AML-193 (cell line): ENCODE data around the gene IZUMO1.
"Not testable (repeated sequence)": the region's sequence is repeated elsewhere in the genome, so short reads cannot be mapped to it uniquely, and the experiment has no call there.

ENCODE experiments used
- DNase-seq, 2 experiments: peaks; one replicate each; lab custom pipeline; 2025; lab: John Stamatoyannopoulos, UW

The IZUMO1 gene

DNA sequence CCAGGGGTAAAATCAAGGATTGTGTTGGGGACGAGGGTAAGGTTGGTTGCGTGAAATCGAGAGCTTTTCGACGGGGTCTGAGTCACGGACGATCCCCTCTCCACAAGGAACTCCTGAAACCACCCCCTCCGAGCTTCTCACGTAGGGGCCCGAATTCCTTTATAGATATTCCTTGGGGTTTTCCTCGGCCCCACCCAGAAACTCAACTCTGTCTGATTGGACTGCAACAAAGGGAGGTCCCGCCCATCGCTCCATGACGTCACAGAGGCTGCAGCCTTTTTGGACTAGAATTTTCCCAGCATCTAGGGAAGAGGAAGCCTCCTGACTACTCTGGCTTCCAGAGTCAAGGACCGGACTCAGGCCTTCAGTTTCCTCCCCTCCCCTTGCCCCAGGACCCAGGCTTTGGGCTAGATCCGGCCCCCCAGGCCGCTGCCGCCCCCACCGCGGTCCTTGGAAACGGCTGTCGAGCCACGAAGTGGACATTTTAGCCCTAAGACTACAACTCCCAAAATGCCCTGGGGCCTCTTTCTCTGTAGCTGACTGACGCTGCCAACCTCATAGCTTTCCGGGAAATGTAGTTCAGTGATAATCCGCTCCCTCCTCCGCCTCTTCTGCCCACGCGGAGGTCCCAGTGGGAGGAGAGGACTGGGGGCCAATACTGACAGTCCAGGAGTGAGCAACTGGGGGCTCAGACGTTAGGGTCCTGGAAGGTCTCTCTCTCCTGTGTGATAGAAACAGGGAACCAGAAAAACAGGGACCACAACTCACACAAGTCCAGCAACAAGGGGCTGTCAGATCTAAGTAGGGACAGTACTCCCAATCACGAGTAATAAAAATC, at the start of gene IZUMO1:
TSS of gene IZUMO1 (minus strand) at position 172 of the 838 bp plus-strand sequence. CDS start 1,050 bp downstream, outside the sequence.
- no peak for DNase-seq

DNA sequence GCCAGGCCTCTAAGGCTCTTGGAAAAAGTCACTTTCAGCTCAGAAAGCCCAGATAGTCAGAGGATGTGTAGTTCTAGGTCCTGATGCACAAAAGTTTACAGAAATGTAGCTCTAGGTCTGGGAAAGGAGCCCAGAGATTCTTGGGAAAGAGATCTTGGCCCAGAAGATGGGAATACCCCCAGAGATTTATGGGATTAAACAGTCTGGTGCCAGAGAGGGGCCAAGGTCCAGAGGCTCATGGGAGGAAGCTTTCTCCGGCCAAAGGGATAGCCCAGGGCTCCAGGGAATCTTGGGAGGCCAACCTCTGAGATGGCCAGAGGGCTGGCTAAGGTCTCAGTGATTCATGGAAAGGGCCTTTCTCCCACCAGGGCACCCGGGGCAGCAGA, 49.0 kb upstream of the IZUMO1 start:
- no peak for DNase-seq

GRCh38 chr19:48795055-48795684, 48.5 kb upstream of the IZUMO1 start:
- DNase-seq, result peak; percentile 52 to 62

GRCh38 chr19:48794291-48794690, 47.6 kb upstream of the IZUMO1 start:
- DNase-seq, result no peak

DNA sequence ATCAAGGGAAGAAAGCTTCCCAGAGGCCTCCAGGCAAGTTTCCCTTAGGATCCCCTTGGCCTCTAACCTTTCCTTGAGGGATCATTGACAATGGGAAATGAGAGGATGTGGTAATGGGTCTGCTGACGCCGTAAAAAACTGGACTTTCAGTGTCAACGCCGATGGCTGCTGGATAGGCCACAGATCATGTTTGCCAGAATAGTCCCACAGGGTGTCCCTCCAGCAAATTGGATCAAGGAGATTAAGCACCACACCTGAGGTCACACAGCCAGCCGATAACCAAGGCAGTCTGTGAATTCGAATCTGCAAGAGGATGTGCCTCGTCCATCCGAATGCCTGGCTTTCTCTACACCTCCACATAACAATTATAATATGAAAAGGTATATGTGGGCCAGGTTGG, 46.6 kb upstream of the IZUMO1 start:
- DNase-seq, result no peak

DNA sequence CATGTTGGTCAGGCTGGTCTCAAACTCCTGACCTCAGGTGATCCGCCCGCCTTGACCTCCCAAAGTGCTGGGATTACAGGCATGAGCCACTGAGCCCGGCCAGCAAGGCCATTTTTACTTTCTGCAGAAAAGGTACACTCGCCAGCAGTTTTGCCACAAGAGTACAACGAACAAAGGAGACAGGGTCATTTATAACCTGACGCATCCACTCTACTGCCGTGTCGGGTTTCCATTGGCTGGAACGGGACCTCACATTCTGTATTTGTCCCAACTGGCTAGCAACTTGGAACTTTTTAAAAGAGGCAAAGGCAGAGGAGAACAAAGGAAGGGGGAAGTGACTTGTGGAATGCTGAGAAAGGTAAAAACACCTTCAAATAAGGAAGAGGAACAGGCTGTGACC, 40.6 kb upstream of the IZUMO1 start:
- DNase-seq, result not testable (repeated sequence)

DNA sequence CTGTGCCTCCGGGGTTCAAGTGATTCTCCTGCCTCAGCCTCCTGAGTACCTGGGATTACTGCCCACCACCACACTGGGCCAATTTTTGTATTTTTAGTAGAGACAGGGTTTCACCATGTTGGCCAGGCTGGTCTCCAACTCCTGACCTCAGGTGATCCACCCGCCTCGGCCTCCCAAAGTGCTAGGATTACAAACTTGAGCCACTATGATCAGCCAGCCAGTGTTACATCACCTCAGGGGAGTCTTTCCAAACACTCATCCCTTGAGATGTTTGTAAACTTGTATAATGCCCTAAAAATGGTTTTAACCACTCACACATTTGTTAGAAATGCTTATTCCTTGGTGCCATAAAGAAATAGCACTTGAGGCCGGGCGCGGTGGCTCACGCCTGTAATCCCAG, 39.7 kb upstream of the IZUMO1 start:
- not testable (repeated sequence) for DNase-seq

GRCh38 chr19:48784527-48784926, 37.8 kb upstream of the IZUMO1 start:
- DNase-seq, result no peak

- no peak for DNase-seq
Measured at GRCh38 chr19:48780631-48781391, 34.1 kb upstream of the IZUMO1 start.

- no peak for DNase-seq
Measured at GRCh38 chr19:48779636-48780035, 32.9 kb upstream of the IZUMO1 start.

GRCh38 chr19:48777720-48778119, 31.0 kb upstream of the IZUMO1 start:
- no peak for DNase-seq

GRCh38 chr19:48777139-48777538, 30.4 kb upstream of the IZUMO1 start:
- no peak for DNase-seq

DNA sequence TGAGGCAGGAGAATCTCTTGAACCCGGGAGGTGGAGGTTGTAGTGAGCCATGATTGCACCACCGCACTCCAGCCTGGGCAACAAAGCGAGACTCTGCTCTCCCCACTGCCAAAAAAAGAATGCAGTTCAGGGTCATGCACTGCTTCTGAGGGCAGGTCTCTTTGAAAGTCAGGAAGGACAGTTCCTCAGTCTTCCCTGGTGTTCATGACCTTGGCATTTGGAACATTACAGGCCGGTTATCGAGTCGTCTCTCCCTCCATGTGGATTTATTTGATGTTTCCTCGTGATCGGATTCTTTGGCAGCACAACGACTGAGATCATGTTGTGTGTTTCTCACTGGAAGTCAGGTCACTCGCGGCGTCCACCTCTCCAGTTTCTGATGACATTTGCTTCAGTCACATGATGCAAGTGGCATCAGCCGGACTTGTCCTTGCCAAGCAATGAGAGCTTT, 25.8 kb upstream of the IZUMO1 start:
- no peak for DNase-seq

DNA sequence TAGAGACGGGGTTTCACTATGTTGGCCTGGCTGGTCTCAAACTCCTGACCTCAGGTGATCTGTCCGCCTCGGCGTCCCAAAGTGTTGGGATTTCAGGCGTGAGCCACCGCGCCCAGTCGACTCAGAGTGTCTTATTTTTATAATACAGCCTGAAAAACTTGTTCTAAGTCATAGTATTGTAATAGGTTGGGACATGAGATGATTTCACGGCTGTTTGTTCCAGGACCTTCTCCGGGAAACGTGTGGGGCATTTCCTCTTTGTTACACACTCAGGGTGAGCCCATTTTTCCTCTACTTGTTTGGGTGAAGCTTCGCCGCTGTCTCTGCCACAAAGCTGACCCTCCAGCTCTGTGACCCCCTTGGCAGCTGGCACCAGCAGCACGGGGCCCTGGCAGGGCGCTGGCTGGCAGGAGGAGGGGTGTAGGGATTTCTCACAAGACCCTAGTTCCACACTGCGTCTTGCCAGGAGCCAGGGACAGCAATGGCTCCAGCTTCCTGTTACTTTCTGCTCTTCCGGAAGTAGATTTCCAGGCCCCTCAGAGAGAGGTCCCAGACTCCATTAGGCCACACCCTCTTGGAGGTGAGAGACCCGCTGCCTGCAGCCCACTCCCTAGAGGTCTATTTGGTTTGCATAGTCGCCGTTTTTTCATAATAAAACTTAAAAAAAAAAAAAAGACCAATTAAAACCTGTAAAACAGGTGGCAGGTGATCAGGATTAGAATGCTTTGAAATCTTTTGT, 24.2 kb upstream of the IZUMO1 start:
- no peak for DNase-seq

DNA sequence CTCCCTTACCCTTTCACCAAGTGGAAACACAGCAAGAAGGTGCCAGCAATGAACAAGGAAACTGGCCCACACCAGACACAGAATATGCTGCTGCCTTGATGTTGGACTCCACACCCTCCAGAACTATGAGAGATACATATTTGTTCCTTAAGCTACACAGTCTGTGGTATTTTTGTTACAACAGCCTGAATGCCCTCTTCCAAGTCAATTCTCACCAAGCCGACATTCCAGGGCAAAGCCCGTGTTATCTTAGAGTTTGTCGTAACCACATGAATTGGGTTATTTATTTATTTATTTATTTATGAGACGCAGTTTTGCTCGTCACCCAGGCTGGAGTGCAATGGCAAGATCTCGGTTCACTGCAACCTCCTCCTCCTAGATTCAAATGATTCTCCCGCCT, 23.6 kb upstream of the IZUMO1 start:
- no peak for DNase-seq

- no peak for DNase-seq
Measured at GRCh38 chr19:48768994-48769713, 22.4 kb upstream of the IZUMO1 start.

GRCh38 chr19:48768171-48768753, 21.6 kb upstream of the IZUMO1 start:
- DNase-seq, result not testable (repeated sequence)

- not testable (repeated sequence) for DNase-seq
Measured at GRCh38 chr19:48765816-48766215, 19.1 kb upstream of the IZUMO1 start.

DNA sequence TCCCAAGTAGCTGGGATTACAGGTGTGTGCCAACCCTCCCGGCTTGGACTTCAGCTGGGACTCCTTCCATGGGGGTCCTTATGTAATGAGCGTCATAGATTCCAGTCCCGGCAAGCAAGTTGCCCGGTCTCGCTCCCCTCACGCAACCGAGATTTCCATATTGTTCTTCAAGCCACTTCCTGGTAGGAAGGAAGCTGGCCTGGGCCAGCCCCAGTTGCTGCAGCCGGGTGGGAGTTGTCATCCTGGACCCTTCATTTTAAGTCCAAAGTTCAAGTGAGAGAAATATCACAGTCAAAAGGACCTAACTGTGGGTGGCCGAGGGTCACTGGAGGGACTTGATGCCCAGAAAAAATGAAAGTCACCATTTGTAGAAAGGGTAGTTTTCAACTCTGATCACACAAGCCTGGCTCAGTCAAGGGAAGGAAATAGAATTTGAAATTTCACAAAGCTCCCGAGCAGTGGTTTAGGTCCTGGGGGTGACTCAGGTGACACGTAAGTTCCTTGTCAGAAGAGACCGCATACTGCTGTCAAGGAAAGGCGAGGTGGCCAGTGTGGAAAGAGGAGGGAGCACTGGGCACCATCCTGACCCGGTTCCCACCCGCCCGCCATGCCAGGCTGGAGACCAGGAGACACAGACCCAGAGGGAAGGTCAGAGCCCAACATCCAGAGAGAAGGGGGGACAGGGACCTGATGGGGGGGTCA, 13.9 kb upstream of the IZUMO1 start:
- no peak for DNase-seq

GRCh38 chr19:48757741-48758144, 11.0 kb upstream of the IZUMO1 start:
- no peak for DNase-seq
